GM23248 (cell line): Measurements from ENCODE around the gene ALG14.

Experiments
- EZH2 ChIP-seq: fragments of 200-600 bp; sonication (generic); IDR thresholded peaks from 2 replicates; pipeline ENCODE4 v1.6.1; 2018; ENCODE audit warnings: antibody characterized with exemption, mild to moderate bottlenecking; ENCODE audit not compliant: insufficient read depth, poor library complexity, severe bottlenecking
- EZH2phosphoT487 ChIP-seq: fragments of 200-600 bp; sonication (generic); IDR thresholded peaks from 2 replicates; pipeline ENCODE4 v1.6.1; 2018; ENCODE audit warnings: antibody characterized with exemption, moderate library complexity, mild to moderate bottlenecking, low read depth; ENCODE audit not compliant: insufficient read depth

GRCh38 chr1:95119273-95119672 lies 46.5 kb upstream of the ALG14 start:
- TF ChIP-seq EZH2phosphoT487, result no peak
- TF ChIP-seq EZH2, result no peak
